Nephron (organoid): ENCODE measurements around the gene AKT2.
A peak's percentile ranks its signal among the peaks of the same experiment; 100 is the strongest.

ENCODE experiments used
- H3K27ac Mint-ChIP-seq, 3 experiments: 2 replicates each; pipeline ENCODE4 v1.8.0; 2020; ENCODE audit warnings: mixed read lengths in 3 of 3, mild to moderate bottlenecking in 2 of 3, moderate library complexity in 1 of 3
- H3K27me3 Mint-ChIP-seq: 2 replicates; pipeline ENCODE4 v1.8.0; 2021; ENCODE audit warnings: low read depth, mild to moderate bottlenecking, moderate library complexity, mixed read lengths
- H3K36me3 Mint-ChIP-seq: 2 replicates; pipeline ENCODE4 v1.8.0; 2020; ENCODE audit warnings: low read depth, mixed read lengths
- H3K4me1 Mint-ChIP-seq: 2 replicates; pipeline ENCODE4 v1.8.0; 2020; ENCODE audit warnings: mixed read lengths
- H3K4me3 Mint-ChIP-seq, 3 experiments: 2 replicates each; pipeline ENCODE4 v1.8.0; 2020; ENCODE audit warnings: mild to moderate bottlenecking in 3 of 3, mixed read lengths in 3 of 3, moderate library complexity in 2 of 3
- H3K9me3 Mint-ChIP-seq: 2 replicates; pipeline ENCODE4 v1.8.0; 2020; ENCODE audit warnings: mixed read lengths
- TF ChIP-seq, protein P1 (sequence below), 3 experiments: fragments of 200-600 bp; sonication (generic); IDR thresholded peaks; one replicate each; pipeline ENCODE4 v1.5.0; 2021; ENCODE audit warnings: antibody characterized with exemption in 3 of 3; ENCODE audit not compliant: unreplicated experiment in 3 of 3

Gene AKT2

DNA sequence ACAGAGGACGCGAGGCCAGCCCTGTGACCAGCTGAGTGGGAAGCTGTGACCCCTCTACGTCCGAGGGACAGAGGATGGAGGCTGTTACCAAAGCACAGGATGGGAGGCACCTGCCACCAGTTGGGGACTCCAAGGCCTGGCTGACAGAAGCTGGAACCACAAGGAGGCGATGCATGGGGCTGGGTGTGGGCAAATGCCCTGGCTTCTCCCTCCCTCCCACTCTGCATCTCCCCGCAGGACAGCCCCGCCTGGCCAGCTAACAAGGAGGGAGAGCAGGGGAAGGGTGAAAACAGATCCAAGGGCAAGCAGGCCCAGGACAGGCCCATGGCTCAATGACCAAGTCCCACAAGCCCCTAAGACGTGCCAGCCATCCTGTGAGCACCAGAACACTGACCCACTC lies 28.6 kb downstream of the AKT2 start:
- Mint-ChIP-seq H3K36me3 (peaks cover 57% of the 10 kb centered on the region), H3K4me3 (no peak overlapping the region), H3K27ac (no peak overlapping the region), H3K9me3 (no peaks in the 10 kb centered on the region), H3K4me1 (peaks cover 29% of the 10 kb centered on the region), H3K27me3 (no peaks in the 10 kb centered on the region)
- TF ChIP-seq, protein P1, sequence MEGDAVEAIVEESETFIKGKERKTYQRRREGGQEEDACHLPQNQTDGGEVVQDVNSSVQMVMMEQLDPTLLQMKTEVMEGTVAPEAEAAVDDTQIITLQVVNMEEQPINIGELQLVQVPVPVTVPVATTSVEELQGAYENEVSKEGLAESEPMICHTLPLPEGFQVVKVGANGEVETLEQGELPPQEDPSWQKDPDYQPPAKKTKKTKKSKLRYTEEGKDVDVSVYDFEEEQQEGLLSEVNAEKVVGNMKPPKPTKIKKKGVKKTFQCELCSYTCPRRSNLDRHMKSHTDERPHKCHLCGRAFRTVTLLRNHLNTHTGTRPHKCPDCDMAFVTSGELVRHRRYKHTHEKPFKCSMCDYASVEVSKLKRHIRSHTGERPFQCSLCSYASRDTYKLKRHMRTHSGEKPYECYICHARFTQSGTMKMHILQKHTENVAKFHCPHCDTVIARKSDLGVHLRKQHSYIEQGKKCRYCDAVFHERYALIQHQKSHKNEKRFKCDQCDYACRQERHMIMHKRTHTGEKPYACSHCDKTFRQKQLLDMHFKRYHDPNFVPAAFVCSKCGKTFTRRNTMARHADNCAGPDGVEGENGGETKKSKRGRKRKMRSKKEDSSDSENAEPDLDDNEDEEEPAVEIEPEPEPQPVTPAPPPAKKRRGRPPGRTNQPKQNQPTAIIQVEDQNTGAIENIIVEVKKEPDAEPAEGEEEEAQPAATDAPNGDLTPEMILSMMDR (IDR thresholded peaks at IDR 0.05; ENCODE audit: unreplicated experiment in 3 of 3) = no peak

DNA sequence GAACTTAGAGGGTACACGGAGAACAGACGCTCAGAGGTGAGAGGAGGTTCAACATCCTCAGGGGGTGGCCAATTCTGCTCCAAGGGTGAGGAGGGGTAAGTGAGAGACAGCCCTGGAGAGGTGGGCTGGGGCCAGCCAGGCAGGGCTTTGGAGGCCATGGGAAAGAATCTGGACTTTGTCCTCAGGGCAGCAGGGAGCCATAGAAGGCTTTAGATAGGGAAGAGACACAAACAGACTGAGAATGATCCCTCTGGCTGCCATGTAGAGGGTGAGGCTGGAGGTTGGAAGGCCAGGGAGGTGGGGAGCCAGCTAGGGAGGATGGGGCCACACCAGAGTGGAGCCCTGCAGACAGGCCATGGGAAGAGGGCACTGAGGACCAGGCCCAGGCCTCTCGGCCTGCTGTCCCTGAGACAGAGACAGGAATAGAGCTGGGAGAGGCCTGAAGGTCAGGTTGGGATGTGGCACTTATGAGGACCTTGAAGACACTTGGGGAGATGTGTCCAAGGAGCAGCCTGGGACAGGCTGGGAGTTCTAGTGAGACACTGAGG lies 29.5 kb downstream of the AKT2 start:
- no peak overlapping the region for H3K4me3 Mint-ChIP-seq
- H3K36me3 Mint-ChIP-seq = peaks cover 54% of the 10 kb centered on the region
- H3K9me3 Mint-ChIP-seq = no peaks in the 10 kb centered on the region
- TF ChIP-seq, protein P1 (IDR thresholded peaks at IDR 0.05; ENCODE audit: unreplicated experiment in 3 of 3) = no peak
- no peak overlapping the region for H3K27ac Mint-ChIP-seq
- peaks cover 29% of the 10 kb centered on the region for H3K4me1 Mint-ChIP-seq
- no peaks in the 10 kb centered on the region for H3K27me3 Mint-ChIP-seq

DNA sequence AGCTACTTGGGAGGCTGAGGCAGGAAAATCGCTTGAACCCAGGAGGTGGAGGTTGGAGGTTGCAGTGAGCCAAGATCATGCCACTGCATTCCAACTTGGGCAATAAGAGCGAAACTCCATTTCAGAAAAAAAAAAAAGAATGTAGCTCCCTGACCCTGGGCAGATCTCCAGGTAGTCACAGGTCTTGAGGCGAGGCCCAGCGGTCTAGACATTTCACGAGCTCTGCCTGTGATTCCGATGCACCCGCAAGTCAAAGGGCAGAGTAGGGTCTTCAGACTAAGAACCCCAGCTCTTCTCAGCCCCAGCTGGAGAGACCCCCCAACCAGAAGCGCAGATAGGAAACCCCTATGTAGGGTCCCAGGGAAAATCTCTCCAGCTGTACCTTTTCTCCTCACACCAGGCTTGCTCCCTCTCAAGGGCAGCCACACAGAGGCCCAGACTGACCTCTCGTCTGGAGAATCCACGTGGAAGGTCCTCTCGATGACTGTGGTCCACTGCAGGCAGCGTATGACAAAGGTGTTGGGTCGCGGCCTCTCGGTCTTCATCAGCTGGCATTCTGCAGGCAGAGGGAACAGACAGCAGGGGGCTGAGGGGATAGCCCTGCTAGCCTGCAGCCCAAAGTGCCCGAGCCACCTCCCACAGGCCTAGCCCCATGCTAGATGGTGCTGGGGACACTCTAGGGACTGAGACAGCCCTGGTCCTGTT lies 30.3 kb downstream of the AKT2 start:
- Mint-ChIP-seq H3K27ac (no peak overlapping the region), H3K4me1 (peaks cover 32% of the 10 kb centered on the region), H3K4me3 (no peak overlapping the region), H3K27me3 (no peaks in the 10 kb centered on the region), H3K36me3 (peaks cover 55% of the 10 kb centered on the region), H3K9me3 (no peaks in the 10 kb centered on the region)
- TF ChIP-seq, protein P1 (IDR thresholded peaks at IDR 0.05; ENCODE audit: unreplicated experiment in 3 of 3) = no peak

DNA sequence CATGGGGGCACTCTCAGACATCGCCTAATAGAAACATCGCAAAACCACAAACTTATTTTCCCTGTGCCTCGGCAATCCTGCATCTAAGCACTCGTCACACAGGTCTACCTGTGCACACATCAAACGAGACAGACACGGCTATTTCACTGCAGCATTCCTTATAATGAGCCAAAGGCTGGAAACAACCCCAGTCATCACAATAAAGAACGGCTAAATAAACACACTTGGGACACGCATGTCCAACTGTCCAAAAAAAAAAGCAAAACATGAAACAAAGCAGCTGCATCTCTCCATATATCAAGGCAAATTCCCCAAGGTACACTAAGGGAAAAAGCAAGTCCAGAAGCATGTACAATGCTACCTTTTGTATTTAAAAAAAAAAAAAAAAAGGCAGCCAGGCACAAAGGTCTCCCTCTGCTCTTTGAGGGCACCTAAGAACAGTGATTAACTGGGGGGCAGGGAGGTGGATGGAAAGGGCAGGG lies 31.5 kb downstream of the AKT2 start:
- no peaks in the 10 kb centered on the region for H3K27me3 Mint-ChIP-seq
- no peaks in the 10 kb centered on the region for H3K9me3 Mint-ChIP-seq
- peaks cover 52% of the 10 kb centered on the region for H3K36me3 Mint-ChIP-seq
- H3K4me1 Mint-ChIP-seq = peaks cover 30% of the 10 kb centered on the region
- TF ChIP-seq, protein P1 (IDR thresholded peaks at IDR 0.05; ENCODE audit: unreplicated experiment in 3 of 3) = no peak
- H3K4me3 Mint-ChIP-seq = no peak overlapping the region
- H3K27ac Mint-ChIP-seq = peak overlapping the region; percentile 57 to 74 (median 64)

DNA sequence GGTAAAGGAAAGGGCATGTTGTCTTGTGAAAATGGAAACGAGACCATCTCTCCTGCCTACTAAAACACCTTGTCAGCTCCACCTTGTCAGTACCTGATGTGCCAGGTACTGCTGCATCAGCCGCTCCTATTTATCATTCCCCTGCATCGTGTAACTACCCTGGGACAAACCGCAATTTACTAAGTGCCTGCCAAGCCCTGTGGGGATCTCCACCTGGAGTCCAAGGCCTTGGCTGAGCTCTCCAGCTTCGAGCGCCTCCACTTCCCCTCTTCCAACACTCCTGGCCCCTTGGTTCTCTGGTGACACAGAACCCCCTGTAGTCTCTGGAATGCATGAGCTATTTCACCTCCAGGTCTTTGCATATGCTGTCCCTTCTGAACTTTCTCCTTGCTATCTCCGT lies 32.8 kb downstream of the AKT2 start:
- Mint-ChIP-seq H3K9me3 (no peaks in the 10 kb centered on the region), H3K27me3 (no peaks in the 10 kb centered on the region), H3K27ac (peak overlapping the region in 1 of 3 experiments; percentile 48), H3K4me1 (peaks cover 26% of the 10 kb centered on the region), H3K4me3 (no peak overlapping the region), H3K36me3 (peaks cover 51% of the 10 kb centered on the region)
- TF ChIP-seq, protein P1 (IDR thresholded peaks at IDR 0.05; ENCODE audit: unreplicated experiment in 3 of 3) = no peak

DNA sequence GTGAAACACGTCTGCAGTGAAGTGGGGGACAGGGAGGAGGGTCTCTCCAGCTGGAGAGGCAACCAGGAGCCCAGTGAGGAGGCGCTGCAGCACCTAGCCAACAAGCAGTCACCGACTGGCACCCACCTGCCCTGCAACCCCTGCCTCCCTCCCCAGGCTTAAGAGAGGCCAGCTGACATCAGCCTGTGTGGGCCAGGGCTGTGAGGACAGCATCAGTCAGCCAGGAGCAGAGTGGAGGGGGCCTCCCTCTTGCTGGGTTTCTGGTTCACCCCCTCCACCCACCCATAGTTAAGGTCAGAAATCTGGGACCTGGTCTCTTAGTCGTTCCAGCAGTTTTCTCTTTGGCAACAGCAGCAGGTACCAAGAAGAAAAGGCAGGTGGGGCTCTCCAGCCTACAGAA lies 33.2 kb downstream of the AKT2 start:
- H3K27ac Mint-ChIP-seq = peak overlapping the region in 1 of 3 experiments; percentile 48

More for the DNA sequence above, 33.2 kb downstream of the AKT2 start:
- H3K4me3 Mint-ChIP-seq = no peak overlapping the region
- H3K9me3 Mint-ChIP-seq = no peaks in the 10 kb centered on the region
- H3K36me3 Mint-ChIP-seq = peaks cover 50% of the 10 kb centered on the region
- peaks cover 26% of the 10 kb centered on the region for H3K4me1 Mint-ChIP-seq
- TF ChIP-seq, protein P1 (IDR thresholded peaks at IDR 0.05; ENCODE audit: unreplicated experiment in 3 of 3) = no peak
- H3K27me3 Mint-ChIP-seq = no peaks in the 10 kb centered on the region
